Fibroblast of skin of left biceps (primary cell): ENCODE results near the gene B3GNT9.

ENCODE experiments used
- DNase-seq, 2 experiments: peaks; one replicate each; pipeline ENCODE4 v3.0.0-alpha.2; 2013; ENCODE audit warnings: low read depth in 2 of 2

B3GNT9 gene

DNA sequence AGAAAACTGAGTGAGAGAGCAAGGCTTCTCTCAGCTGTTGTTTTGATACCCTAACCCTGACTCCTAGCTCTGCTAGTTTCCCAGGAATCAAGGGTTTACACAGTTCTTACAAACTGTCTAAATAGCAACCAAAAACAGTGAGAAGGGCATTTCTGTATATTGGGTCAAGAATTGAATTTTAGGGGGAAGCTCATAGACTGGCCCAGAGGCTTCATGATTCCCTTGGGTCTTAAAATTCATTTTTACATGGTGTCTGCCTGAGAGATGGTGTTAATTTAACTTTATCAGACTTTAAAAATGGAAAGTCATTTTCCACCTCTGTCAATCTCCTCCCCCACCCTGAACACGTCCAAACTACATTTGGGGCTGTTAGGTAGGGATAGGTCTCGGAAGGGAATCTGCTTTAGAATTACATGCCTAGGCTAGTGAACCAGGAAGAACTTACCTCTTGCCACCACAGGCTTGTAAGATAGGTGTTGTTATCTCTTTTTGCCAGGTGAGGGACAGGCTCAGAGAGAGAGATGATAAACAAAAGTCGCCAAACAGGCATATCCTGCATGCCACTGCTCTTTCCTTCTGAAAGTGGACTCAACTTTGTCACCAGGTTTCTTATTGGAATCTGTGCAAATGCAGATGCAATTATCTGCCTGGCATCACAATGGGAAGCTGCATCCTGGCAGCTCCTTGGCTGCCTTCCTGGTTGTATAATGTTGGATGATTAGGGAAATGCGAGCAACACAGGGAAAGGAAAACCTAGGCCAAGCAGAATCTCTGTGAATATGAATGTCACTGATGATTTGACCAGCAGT lies 38.0 kb downstream of the B3GNT9 start:
- no peak for DNase-seq

DNA sequence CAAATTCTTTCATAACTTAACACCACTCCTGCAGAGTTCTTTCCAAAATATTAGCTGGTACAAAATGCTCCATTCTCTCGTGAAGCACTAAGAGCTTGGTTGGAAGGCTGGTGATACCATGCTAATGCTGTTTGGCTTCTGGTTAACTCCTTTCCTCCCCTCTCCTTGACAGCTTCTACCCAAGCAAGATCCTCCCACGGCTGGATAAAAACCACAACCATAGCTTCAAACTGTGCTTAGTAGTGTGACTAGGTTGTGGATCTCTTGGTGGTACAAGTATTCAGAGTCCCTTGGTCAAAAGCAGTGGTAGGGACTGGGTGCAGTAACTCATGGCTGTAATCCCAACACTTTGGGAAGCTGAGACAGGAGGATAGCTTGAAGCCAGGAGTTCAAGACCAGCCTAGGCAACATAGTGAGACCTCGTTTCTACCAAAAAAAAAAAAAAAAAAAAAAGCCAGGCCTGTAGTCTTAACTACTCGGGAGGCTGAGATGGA lies 38.8 kb downstream of the B3GNT9 start:
- no peak for DNase-seq

DNA sequence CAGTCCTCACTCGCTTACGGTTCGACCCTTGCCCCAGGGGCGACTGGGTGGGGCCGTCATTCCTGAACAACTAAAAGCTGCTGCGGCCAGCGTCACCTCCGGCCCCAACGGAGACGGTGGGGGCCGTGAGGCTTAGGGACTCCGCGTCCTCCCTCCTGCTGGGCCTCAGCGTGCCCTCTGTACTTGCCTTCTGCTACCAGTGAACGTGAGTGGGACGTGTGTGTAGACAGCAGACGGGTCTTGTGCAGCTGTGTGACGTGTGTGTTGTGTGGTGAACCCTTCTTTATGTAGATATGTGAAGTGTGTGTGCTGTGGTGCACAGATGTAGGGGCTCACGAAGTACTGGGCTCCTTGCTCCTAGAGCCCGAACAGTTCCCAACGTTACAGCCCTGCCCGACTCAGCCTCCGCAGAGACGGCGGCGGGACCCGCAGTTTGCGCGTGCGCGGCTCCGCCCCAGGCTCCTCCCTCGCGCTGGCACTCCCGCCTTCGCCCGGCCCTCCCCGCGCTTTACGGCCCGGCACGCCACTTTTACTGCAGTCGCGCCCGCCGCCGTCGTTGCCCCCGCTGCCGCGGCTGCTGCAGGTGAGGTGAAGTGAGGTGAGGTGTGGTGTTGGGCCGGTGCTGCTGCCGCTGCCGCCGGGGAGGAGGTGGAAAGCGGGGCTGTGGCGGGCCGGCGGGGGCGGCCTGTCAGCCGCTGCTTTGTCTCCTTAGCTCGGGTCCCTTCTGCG lies 41.2 kb downstream of the B3GNT9 start, which contains the start of gene PHAF1:
PHAF1 (plus strand) TSS at position 535 of the 729 bp plus-strand sequence. CDS start 235 bp downstream, outside the sequence.
- DNase-seq: peak; percentile 68 to 70

DNA sequence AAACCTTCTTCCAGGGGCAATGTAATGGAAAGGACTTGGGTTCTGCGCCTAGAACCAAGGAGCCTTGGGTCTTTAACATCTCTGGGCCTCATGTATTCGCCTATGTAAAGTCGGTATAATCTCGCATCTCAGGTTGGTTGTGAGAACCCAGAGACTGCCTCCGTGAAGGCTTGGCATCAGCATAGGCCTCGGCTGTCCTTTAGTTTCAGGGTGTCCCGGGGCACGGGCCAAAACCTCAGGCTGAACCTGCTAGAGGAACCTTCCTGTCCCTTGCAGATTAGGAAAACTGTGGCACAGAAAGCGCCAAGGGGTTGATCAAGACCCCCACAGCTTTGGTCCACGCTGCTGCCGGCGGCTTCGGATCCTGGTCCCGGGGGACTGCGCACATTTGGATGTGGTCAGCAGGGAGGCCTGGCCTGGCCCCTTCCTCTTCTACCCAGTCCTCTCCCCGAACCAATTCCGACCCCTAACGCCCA lies 41.8 kb downstream of the B3GNT9 start:
- DNase-seq: no peak

- DNase-seq: no peak
Observed at GRCh38 chr16:67108489-67108888, 42.3 kb downstream of the B3GNT9 start.

GRCh38 chr16:67105881-67106280 lies 44.9 kb downstream of the B3GNT9 start:
- no peak for DNase-seq

- no peak for DNase-seq
Observed at GRCh38 chr16:67105246-67105645, 45.6 kb downstream of the B3GNT9 start.

DNA sequence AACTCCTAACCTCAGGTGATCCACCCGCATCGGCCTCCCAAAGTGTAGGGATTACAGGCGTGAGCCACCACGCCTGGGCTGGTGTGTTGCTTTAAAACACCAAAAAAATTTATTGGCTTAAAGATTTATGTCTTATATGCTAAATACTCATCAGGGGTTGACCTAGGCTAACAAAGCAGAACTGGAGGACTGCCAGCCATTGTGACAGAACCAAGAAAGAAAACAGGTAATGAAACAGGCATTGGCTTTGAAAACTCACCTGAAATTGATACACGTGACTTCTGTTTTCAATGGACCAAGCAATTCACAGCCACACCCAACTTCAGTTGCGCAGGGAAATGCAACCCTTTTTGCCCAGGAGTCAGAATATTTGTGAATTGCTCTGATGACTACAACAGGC lies 46.0 kb downstream of the B3GNT9 start:
- DNase-seq: no peak

- no peak for DNase-seq
Observed at GRCh38 chr16:67104061-67104460, 46.7 kb downstream of the B3GNT9 start.

DNA sequence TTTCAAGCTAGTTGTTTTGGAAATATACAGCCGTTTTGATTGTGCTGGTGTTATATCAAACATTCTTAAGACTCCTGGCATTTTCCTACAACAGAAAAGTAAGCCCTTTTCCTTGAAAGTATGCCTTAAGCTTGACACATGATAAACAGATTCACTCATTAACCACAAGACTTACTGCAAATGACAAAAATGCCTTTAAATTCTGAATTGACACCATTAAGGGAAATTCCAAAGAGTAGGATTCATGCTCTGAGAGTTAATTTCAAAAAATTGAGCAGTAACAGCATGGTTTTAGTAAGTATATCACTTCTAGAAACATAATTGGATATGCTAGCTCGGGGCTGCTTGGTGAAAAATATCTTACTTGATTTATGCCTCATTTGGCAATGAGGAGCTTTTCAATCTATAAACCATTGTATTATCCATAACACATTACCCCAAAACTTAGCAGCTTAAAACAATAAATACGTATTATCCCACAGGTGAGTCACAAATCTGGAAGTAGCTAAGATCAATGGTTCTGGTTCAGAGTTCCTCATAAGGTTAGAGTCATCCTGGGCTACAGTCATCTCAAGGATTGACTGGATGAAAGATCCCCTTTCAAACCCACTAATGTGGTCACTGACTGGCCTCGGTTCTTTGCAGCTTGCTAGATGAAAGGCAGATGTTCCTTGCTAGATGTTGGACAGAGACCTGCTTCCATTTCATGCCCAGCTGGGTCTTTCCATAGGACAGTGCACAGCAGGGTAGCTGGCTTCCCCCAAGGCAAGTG lies 49.3 kb downstream of the B3GNT9 start:
- peak; percentile 74 to 80 for DNase-seq

GRCh38 chr16:67100569-67101310 lies 50.1 kb downstream of the B3GNT9 start:
- no peak for DNase-seq

GRCh38 chr16:67098599-67098998 lies 52.2 kb downstream of the B3GNT9 start:
- no peak for DNase-seq
